H1 (cell line): ENCODE measurements around the gene LHFPL2. TPM values are rescaled to one million over a fixed set of nuclear protein-coding genes. Genes with fewer than 3 reads are reported as not detected.

ENCODE experiments used
- CTCF ChIA-PET: fragments of 300-600 bp; sonication (Branson Sonifier 250); formaldehyde crosslinking; loops from one replicate; lab custom pipeline; 2021; ENCODE audit not compliant: partially characterized antibody; lab: Charles Lee
- POLR2A ChIA-PET: fragments of 300-600 bp; sonication (Branson Sonifier 250); formaldehyde crosslinking; loops from one replicate; lab custom pipeline; 2021; ENCODE audit warnings: inconsistent platforms; ENCODE audit not compliant: partially characterized antibody; lab: Charles Lee
- DNase-seq, 2 experiments: peaks; one replicate each; pipeline versions ENCODE4 v3.0.0 to v3.0.0-alpha.2; 2010 to 2022; ENCODE audit warnings: low spot score in 2 of 2, low read depth in 1 of 2, mixed read lengths in 1 of 2
- FAIRE-seq: peaks from 2 replicates; lab custom pipeline; 2011; peaks lifted over from hg19 to GRCh38; lab: Jason Lieb, UNC
- H2AFZ ChIP-seq: 2 replicates; pipeline ENCODE4 v1.8.1; 2012; ENCODE audit warnings: low read length, inconsistent platforms
- H2AK5ac ChIP-seq: 2 replicates; pipeline ENCODE4 v1.6.1; 2013; ENCODE audit warnings: low read depth, low read length
- H2BK120ac ChIP-seq: replicated peaks from 2 replicates; pipeline ENCODE3; 2013; ENCODE audit warnings: low read depth, low read length, inconsistent platforms
- H2BK12ac ChIP-seq: 2 replicates; pipeline ENCODE4 v1.6.1; 2013; ENCODE audit warnings: low read depth, low read length
- H2BK15ac ChIP-seq: 2 replicates; pipeline ENCODE4 v1.6.1; 2013; ENCODE audit warnings: low read length
- H2BK20ac ChIP-seq: 2 replicates; pipeline ENCODE4 v1.6.1; 2013; ENCODE audit warnings: low read length
- H2BK5ac ChIP-seq: 2 replicates; pipeline ENCODE4 v1.6.1; 2013; ENCODE audit warnings: low read depth, low read length
- H3K14ac ChIP-seq: 2 replicates; pipeline ENCODE4 v1.6.1; 2013; ENCODE audit warnings: inconsistent platforms; ENCODE audit not compliant: insufficient read length
- H3K18ac ChIP-seq: 2 replicates; pipeline ENCODE4 v1.6.1; 2013; ENCODE audit warnings: low read length; ENCODE audit errors: extremely low read depth
- H3K23ac ChIP-seq: 2 replicates; pipeline ENCODE4 v1.6.1; 2013; ENCODE audit warnings: inconsistent platforms; ENCODE audit not compliant: insufficient read length
- H3K23me2 ChIP-seq: 2 replicates; pipeline ENCODE4 v1.6.1; 2013; ENCODE audit warnings: low read depth, low read length
- H3K27ac ChIP-seq: 2 replicates; pipeline ENCODE4 v1.6.1; 2011; ENCODE audit warnings: low read depth, low read length, inconsistent platforms
- H3K27me3 ChIP-seq, 4 experiments: replicated peaks in 1 of 4; 1 replicate in 1 of 4; 2 replicates in 3 of 4; pipeline versions ENCODE4 v1.6.1 to v1.8.1; 2011 to 2013; ENCODE audit warnings: low read length in 3 of 4, mild to moderate bottlenecking in 3 of 4, inconsistent platforms in 2 of 4, mixed read lengths in 2 of 4, moderate library complexity in 1 of 4; ENCODE audit not compliant: control insufficient read depth in 3 of 4, insufficient read depth in 3 of 4; ENCODE audit errors: extremely low read depth in 1 of 4
- H3K36me3 ChIP-seq, 4 experiments: 2 replicates each; pipeline versions ENCODE4 v1.6.1 to v1.8.1; 2011 to 2013; ENCODE audit warnings: mild to moderate bottlenecking in 4 of 4, low read length in 3 of 4, moderate library complexity in 2 of 4, control low read depth in 1 of 4, inconsistent platforms in 1 of 4; ENCODE audit not compliant: insufficient read depth in 4 of 4, control insufficient read depth in 2 of 4
- H3K4ac ChIP-seq: replicated peaks from 2 replicates; pipeline ENCODE3; 2013; ENCODE audit warnings: low read length, low read depth, mixed read lengths, inconsistent platforms; ENCODE audit not compliant: insufficient read length
- H3K4me1 ChIP-seq, 4 experiments: replicated peaks in 1 of 4; 1 replicate in 1 of 4; 2 replicates in 3 of 4; pipeline versions ENCODE4 v1.6.1 to v1.8.1; 2011 to 2013; ENCODE audit warnings: low read length in 3 of 4, inconsistent platforms in 2 of 4, mixed read lengths in 1 of 4; ENCODE audit not compliant: insufficient read depth in 4 of 4, control insufficient read depth in 3 of 4
- H3K4me2 ChIP-seq, 2 experiments: 2 replicates each; pipeline versions ENCODE4 v1.6.1 to v1.8.1; 2011 to 2013; ENCODE audit warnings: low read depth in 2 of 2, low read length in 2 of 2, control low read depth in 1 of 2, inconsistent platforms in 1 of 2, mild to moderate bottlenecking in 1 of 2; ENCODE audit not compliant: insufficient read depth in 1 of 2
- H3K4me3 ChIP-seq, 4 experiments: fragments of 200-600, 300-600 bp in 1 of 4; sonication (generic), shearing (Covaris generic), sonication (Bioruptor Twin) in 1 of 4; 2 replicates each; pipeline versions ENCODE4 v1.5.1 to v1.8.1; 2011 to 2016; ENCODE audit warnings: low read length in 4 of 4, low read depth in 3 of 4, control low read depth in 2 of 4, inconsistent platforms in 2 of 4, mild to moderate bottlenecking in 2 of 4, mixed read lengths in 1 of 4, moderate library complexity in 1 of 4; ENCODE audit not compliant: insufficient read depth in 2 of 4; ENCODE audit errors: extremely low read depth in 1 of 4
- H3K56ac ChIP-seq: replicated peaks from 2 replicates; pipeline ENCODE3; 2013; ENCODE audit warnings: low read depth, mild to moderate bottlenecking, mixed read lengths, low read length, inconsistent platforms; ENCODE audit not compliant: insufficient read length
- H3K79me1 ChIP-seq: 2 replicates; pipeline ENCODE4 v1.6.1; 2013; ENCODE audit warnings: low read depth, low read length, control low read depth
- H3K79me2 ChIP-seq, 2 experiments: 2 replicates each; pipeline versions ENCODE4 v1.6.1 to v1.8.1; 2012 to 2013; ENCODE audit warnings: low read length in 2 of 2, mild to moderate bottlenecking in 2 of 2, inconsistent platforms in 1 of 2; ENCODE audit not compliant: insufficient read depth in 2 of 2, control insufficient read depth in 1 of 2
- H3K9ac ChIP-seq, 4 experiments: replicated peaks in 1 of 4; 1 replicate in 1 of 4; 2 replicates in 3 of 4; pipeline versions ENCODE4 v1.6.1 to v1.8.1; 2011 to 2013; ENCODE audit warnings: low read depth in 3 of 4, low read length in 3 of 4, control low read depth in 2 of 4, mild to moderate bottlenecking in 2 of 4, moderate library complexity in 2 of 4, inconsistent platforms in 1 of 4; ENCODE audit errors: extremely low read depth in 1 of 4
- H3K9me3 ChIP-seq, 2 experiments: 2 replicates each; pipeline versions ENCODE4 v1.6.1 to v1.8.1; 2012 to 2013; ENCODE audit warnings: mild to moderate bottlenecking in 2 of 2, moderate library complexity in 2 of 2, control low read depth in 1 of 2, inconsistent platforms in 1 of 2, low read depth in 1 of 2, low read length in 1 of 2, mixed read lengths in 1 of 2; ENCODE audit not compliant: insufficient read depth in 2 of 2
- H4K20me1 ChIP-seq, 2 experiments: replicated peaks in 1 of 2; 2 replicates each; pipeline versions ENCODE3 to v1.8.1; 2011 to 2013; ENCODE audit warnings: inconsistent platforms in 2 of 2, low read length in 2 of 2, mild to moderate bottlenecking in 1 of 2; ENCODE audit not compliant: insufficient read depth in 2 of 2, control insufficient read depth in 1 of 2
- H4K5ac ChIP-seq: 2 replicates; pipeline ENCODE4 v1.6.1; 2013; ENCODE audit warnings: low read length, low read depth, mixed read lengths, inconsistent platforms; ENCODE audit not compliant: insufficient read length
- H4K8ac ChIP-seq: 2 replicates; pipeline ENCODE4 v1.8.0; 2013; ENCODE audit warnings: mild to moderate bottlenecking, moderate library complexity, low read length, inconsistent platforms; ENCODE audit not compliant: insufficient read depth; ENCODE audit errors: extremely low read depth
- H4K91ac ChIP-seq: replicated peaks from 2 replicates; pipeline ENCODE3; 2013; ENCODE audit warnings: low read length, mixed read lengths, inconsistent platforms; ENCODE audit not compliant: insufficient read length
- BRCA1 ChIP-seq: IDR thresholded peaks from 2 replicates; pipeline ENCODE4 v1.6.1; 2012; ENCODE audit warnings: low read depth, low read length, improper control_type of control experiment
- CBX8 ChIP-seq: fragments of 300-800, 300-1000 bp; sonication (generic); IDR thresholded peaks from 2 replicates; pipeline ENCODE4 v1.7.1; 2016; ENCODE audit warnings: low read depth, low read length, borderline replicate concordance
- CEBPB ChIP-seq: IDR thresholded peaks from 2 replicates; pipeline ENCODE4 v1.6.1; 2012; ENCODE audit warnings: low read depth, low read length
- POU5F1 ChIP-seq: IDR thresholded peaks from 2 replicates; pipeline ENCODE4 v1.6.1; 2011; ENCODE audit warnings: low read depth, mild to moderate bottlenecking, low read length, moderate library complexity
- SUZ12 ChIP-seq: fragments of 200-600 bp; sonication (generic); IDR thresholded peaks from 2 replicates; pipeline ENCODE4 v1.6.1; 2012; ENCODE audit warnings: mild to moderate bottlenecking, inconsistent platforms, low read length, moderate library complexity, mixed read lengths
- WGBS, 2 experiments: shearing (Covaris generic) in 1 of 2; methylation state at CpG; one replicate each; pipeline versions ENCODE4 v1.1.6 to v1.1.7; 2013 to 2015; ENCODE audit warnings: low lambda C conversion rate in 2 of 2, mixed read lengths in 2 of 2, inconsistent platforms in 1 of 2, low coverage in 1 of 2, missing lambda C conversion rate in 1 of 2; ENCODE audit not compliant: insufficient replicate concordance in 2 of 2, insufficient coverage in 1 of 2, insufficient read length in 1 of 2; ENCODE audit errors: extremely low coverage in 1 of 2, missing lambda C conversion rate in 1 of 2; 5-methylcytosine and 5-hydroxymethylcytosine counted together
- polyA plus RNA-seq, 7 experiments: library from polyadenylated mRNA; depleted of rRNA in 3 of 7; stranded (reverse) in 5 of 7; unstranded in 2 of 7; fragments of >200 nt in 5 of 7; fragments of 200-250 nt in 2 of 7; gene quantifications; 1 replicate in 5 of 7; 2 replicates in 1 of 7; 4 replicates in 1 of 7; pipeline versions ENCODE4 v1.2.1 to v1.2.3, GENCODE V29; 2011 to 2013; ENCODE audit warnings: missing spikeins in 2 of 7, mixed read lengths in 2 of 7
- total RNA-seq: library from RNA; stranded (reverse); fragmentation: NEBNext Ultra II Directional; extraction: Animal tissue kit (Norgen Biotek cat#: 25700); gene quantifications from 2 replicates; pipeline ENCODE4 v1.2.1, GENCODE V29; 2021

The LHFPL2 gene
- total and polyA plus RNA-seq, 2 of the 8 experiments (the other 6 are each of a cell fraction or from before 2014, with no cell fraction given), result 9.6 to 43.0 TPM

- no peak overlapping the region for H2AK5ac ChIP-seq
- no peak overlapping the region for H4K91ac ChIP-seq
- H3K4ac ChIP-seq, result no peak overlapping the region
- H4K5ac ChIP-seq, result no peak overlapping the region
- H2AFZ ChIP-seq, result no peak overlapping the region
- H3K27ac ChIP-seq, result no peak overlapping the region
- peaks cover 4 to 70% of the 10 kb centered on the region in 2 experiments for H3K79me2 ChIP-seq
- H2BK15ac ChIP-seq, result no peak overlapping the region
- no peak overlapping the region for H3K56ac ChIP-seq
- H3K27me3 ChIP-seq, result no peaks in the 10 kb centered on the region; a peak in 1 of 7 replicates
- FAIRE-seq, result no peak
- H3K23ac ChIP-seq, result no peak overlapping the region
- no peak overlapping the region for H3K4me2 ChIP-seq
- ChIA-PET CTCF (no interaction called here), POLR2A (no interaction called here)
- no peaks in the 10 kb centered on the region for H3K36me3 ChIP-seq
- H2BK12ac ChIP-seq, result no peak overlapping the region
- H3K4me1 ChIP-seq, result peaks cover 10 to 23% (median 16%) of the 10 kb centered on the region in 4 experiments
- no peak overlapping the region for H3K14ac ChIP-seq
- 79% methylated on average over 1 of the region's 1 CpG; no CpG with 5 or more reads in 1 of the 2 experiments for WGBS, 2 experiments
- no peak overlapping the region for H3K9ac ChIP-seq
- H2BK5ac ChIP-seq, result no peak overlapping the region
- no peak overlapping the region for H2BK120ac ChIP-seq
- no peaks in the 10 kb centered on the region for H3K23me2 ChIP-seq
- H3K18ac ChIP-seq, result no peak overlapping the region
- H3K9me3 ChIP-seq, result no peaks in the 10 kb centered on the region
- TF ChIP-seq CEBPB (0 out of 2 replicates have a peak, but pooled peaks have one; percentile 12), CBX8 (no peak), SUZ12 (no peak), POU5F1 (no peak), BRCA1 (no peak)
- peak in 1 of 2 experiments; percentile 31 for DNase-seq
- no peak overlapping the region for H2BK20ac ChIP-seq
- no peak overlapping the region for H3K4me3 ChIP-seq
- peaks cover 0 to 3% of the 10 kb centered on the region in 2 experiments for H4K20me1 ChIP-seq
- H3K79me1 ChIP-seq, result peaks cover 12% of the 10 kb centered on the region
- no peak overlapping the region for H4K8ac ChIP-seq
Measured at GRCh38 chr5:78499485-78499884, 149.1 kb downstream of the LHFPL2 start.
